Stimulated activated CD4-positive, alpha-beta T cell treated with anti-CD3 and anti-CD28 coated beads, TNF-alpha, amount 100 ng/mL, for 1 hour (primary cell): ENCODE results near the gene KIAA0513.

Experiments used
- DNase-seq, 3 donors: peaks; one replicate each; pipeline ENCODE4 v3.0.0-alpha.2; 2020; ENCODE audit warnings: low read depth in 3 of 3, low spot score in 1 of 3

The KIAA0513 gene

DNA sequence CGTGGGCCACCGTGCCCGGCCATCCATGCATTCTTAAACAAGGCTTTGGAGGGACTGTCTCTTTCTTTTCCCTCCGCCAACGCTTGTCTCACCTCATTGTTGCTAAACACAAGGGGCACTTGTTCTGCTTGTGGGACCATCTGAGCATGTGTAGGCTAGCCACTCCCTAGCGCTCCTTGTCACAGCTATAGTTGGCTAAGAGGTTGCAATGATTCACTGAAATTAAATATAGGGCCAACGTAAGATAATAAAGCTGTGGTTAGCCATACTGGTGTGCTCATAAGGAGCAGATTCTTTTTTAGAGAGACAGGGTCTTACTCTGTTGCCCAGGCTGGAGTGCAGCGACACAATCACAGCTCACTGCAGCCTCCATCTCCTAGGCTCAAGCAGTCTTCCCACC is 41.2 kb downstream of the KIAA0513 start:
- DNase-seq = no peak

- DNase-seq = no peak
These were observed 41.6 kb downstream of the KIAA0513 start for GRCh38 chr16:85069171-85069570.

DNA sequence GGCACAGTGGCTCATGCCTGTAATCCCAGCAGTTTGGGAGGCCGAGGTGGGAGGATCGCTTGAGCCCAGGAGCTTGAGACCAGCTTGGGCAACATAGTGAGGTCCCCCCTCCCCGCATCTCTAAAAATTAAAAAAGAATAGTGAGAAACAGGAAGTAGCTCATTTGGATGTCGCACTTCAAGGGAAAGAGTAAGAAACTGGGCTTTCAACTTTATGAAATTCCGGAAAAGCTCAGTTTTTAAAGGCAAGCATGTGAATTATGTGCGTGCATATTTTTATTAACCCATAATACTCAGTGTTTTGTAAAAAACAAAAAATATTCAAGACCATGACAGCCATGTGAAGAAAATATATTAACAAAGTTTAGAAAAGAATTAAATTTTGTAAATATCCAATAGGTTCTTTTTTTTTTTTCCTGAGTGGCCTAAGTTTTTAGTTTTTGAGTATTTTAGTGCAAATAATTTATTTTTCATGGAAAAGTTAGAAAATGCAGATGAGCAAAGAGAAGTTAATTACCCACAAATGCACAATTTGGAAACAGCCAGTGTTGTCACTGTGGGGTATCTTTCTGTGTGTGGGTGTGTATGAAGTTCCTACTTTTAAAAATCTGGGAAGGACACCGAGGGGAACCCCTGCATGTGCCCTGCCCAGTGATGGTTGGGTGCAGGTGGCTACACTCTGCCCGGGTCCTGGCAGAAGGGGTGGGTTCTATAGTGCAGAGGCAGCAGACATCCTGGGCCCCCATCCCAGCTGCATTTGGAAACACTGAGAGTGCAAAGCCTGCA is 44.7 kb downstream of the KIAA0513 start:
- no peak for DNase-seq

DNA sequence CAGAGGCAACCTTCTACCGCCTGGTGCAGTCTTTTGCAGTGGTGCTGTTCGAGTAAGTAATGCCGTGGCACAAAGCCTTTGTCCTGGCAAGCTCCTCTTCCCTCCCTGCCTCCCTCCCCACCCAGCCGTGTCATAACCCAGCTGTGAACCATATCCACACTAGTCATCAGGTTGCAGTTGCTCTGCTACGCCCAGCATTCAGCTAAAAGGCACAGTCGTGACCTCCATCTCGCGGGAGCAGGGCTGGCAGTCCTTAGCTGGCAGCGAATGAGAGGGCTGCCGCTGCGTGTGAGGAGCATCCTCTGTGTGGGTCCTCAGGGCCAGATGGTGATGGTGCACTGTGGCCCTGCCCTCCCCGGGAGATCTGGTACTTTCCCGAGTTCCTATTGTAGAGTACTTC is 45.4 kb downstream of the KIAA0513 start:
- DNase-seq = no peak

DNA sequence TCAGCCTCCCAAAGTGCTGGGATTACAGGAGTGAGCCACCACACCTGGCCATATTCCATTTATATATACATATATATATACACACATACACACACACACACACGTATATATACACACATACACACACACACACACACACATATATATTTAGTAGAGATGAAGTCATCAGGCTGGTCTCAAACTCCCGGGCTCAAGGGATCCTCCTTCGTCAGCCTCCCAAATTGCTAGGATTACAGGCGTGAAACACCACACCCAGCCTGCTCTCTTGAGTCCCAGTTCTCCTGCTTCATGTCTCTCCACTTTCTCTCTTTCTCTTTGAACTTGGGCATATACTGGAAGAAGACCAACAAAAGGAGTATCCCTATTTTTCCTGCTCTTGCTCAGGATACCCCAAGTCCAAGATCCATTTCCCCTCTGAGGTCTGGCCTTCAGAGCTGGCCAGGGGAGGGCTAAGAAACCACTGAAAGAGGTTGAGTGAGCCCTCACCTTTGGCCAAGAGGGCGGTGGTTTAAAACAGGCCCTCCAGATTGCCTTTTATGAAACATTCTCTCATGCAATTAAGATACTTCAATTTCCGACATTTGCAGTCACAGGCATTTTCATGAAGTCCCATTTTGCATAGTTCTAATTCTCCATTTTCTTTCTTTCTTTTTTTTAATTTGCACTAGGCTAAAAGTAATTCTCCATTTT is 46.8 kb downstream of the KIAA0513 start:
- no peak for DNase-seq

GRCh38 chr16:85075236-85075924 is 47.8 kb downstream of the KIAA0513 start:
- no peak for DNase-seq

DNA sequence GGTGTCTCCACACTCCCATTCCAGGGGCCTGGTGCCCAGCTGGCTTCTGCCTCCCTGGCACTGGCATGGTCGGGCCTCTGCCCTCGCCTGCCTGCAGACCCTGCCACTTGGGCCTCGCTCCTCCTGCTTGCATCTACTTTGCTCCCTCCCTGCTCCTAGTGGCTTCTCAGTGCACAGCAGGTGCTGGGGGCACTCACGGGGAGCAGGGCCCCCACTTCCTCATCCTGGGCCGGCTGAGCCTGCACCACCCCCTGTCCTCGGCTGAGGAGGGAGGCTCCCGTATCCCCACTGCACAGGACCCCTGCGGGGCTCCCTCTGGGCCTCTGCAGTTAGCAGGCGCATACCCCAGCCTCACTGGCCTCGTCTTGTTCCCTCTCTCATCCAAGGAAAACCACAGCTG is 49.4 kb downstream of the KIAA0513 start:
- no peak for DNase-seq

DNA sequence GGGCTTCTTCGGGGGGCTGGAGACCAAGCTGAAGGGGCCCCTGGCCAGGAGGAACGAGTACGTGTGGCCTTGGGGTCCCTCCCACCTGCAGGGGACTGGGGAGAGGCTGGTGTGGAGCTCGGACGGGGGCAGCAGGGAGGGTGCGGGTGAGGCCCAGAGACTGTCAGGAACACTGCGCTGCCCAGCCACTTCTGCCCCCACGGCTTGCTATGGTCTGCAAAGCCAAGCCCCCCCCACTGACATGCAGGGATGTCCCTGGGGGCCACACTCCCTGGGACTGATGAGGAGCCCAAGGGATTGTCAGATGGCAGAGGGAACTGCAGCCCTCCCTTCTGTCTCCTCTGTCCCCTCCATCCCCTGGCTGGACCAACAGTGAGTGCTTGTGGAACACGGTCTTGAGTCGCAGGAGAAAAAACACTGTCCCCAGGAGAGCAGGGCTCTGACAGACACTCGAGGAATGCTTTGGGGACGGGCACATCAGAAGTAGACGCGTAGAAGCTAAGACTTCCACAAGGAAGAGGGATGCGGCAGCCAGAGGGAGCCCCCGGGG is 50.1 kb downstream of the KIAA0513 start:
- DNase-seq = no peak

- DNase-seq = no peak
These were observed 50.6 kb downstream of the KIAA0513 start for GRCh38 chr16:85078226-85078625.

GRCh38 chr16:85078952-85079351 is 51.4 kb downstream of the KIAA0513 start:
- no peak for DNase-seq

DNA sequence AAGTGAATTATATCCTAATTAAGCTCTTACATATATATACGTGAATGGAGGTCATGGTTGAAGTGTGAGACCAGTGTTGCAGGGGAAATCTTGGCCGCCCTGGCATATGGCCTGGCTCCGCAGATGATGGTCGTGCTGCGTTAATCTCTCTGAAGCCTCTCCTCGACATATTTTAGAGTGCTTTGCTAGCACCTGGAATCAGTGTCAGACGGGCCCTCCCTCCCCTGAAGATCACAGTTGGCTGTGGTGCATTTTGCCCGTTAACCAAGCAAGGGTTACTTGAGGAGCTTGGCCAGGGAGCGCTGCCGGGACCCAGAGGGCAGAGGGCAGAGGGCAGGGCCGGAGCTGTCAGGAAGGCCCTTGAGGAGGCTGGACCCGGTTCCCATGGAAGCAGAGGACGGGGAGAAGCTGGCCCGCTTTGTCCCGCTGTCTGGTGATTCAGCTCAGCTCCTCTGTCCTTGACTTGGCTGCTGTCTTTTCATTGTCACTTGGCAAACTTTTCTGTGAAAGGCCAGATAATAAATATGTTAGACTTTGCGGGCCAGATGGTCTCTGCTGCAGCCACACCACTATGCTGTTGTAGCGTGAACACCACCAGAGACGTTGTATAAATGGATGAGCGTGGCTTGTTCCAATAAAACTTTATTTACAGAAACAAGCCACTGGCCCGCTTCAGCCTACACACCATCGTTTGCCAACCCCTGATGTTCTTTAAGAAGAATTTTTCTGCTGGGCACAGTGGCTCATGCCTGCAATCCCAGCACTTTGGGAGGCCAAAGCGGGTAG is 52.4 kb downstream of the KIAA0513 start:
- no peak for DNase-seq

GRCh38 chr16:85081038-85081437 is 53.4 kb downstream of the KIAA0513 start:
- no peak for DNase-seq

DNA sequence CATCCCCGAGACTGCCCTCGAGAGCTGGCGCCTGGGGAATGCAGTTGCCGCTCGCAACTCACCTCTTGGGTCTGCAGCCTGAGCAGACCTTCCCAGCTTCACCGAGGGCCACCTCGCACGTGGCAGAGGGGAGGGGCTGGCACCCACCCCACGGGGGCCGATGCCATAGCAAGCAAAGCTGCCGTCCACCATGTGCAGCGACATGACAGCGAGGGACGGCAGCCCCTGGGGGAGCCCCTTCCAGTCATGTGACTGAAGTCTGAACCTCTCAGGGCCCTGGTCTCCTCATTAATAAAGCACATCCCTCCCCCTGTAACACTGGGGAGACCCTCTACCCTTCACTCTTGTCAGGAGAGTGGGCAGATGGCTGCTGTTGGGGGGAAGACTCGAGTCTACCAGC is 54.2 kb downstream of the KIAA0513 start:
- DNase-seq = no peak

- DNase-seq = no peak
These were observed 54.8 kb downstream of the KIAA0513 start for GRCh38 chr16:85082173-85083050.

DNA sequence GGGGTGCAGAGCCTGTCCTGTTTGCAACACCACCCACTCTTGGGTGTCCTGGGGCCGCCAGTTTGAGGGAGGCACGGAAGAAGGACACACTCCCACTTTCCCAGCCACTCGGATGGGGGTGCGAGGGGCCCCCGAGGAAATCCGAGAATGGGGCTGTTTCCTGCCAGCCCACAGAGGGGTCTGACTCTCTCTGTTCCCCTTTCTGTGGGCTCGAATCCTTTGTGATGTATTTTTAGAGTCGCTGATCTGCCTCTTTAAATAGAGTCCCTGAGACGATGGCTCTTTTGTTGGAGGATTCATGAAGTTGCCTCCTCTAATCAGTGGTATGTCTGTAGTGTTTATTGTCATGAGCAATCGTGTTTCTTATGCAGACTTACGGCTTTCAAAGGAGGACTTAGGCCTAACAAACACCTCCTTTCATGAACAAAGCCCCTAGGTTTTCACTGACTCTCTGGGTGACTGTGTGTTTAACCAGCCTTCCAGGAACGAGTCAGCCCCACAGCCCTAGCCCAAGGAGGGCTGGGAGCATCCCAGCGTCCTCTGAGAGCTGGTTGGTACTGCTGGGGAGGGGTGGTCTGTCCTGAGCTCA is 55.5 kb downstream of the KIAA0513 start:
- no peak for DNase-seq

GRCh38 chr16:85084841-85085510 is 57.4 kb downstream of the KIAA0513 start:
- no peak for DNase-seq

DNA sequence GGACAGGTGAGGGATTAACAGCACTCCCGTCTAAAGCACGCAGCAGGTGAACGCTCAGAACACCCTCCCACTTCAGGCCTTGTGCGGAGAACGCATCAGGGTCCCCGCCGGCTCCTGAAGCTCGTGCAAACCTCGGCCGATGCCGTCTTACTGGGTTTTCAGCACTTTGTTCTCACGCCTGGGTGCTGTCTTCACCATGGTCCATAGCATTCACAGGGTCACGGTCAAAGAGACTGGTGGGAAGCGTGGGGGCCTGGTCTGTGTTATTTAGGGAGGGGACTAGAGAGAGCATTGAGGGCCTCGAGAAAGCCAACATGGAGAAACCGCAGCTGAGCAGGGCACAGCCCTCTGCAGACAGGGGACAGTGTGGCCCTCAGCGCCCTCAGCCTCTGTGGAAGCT is 58.1 kb downstream of the KIAA0513 start:
- no peak for DNase-seq

DNA sequence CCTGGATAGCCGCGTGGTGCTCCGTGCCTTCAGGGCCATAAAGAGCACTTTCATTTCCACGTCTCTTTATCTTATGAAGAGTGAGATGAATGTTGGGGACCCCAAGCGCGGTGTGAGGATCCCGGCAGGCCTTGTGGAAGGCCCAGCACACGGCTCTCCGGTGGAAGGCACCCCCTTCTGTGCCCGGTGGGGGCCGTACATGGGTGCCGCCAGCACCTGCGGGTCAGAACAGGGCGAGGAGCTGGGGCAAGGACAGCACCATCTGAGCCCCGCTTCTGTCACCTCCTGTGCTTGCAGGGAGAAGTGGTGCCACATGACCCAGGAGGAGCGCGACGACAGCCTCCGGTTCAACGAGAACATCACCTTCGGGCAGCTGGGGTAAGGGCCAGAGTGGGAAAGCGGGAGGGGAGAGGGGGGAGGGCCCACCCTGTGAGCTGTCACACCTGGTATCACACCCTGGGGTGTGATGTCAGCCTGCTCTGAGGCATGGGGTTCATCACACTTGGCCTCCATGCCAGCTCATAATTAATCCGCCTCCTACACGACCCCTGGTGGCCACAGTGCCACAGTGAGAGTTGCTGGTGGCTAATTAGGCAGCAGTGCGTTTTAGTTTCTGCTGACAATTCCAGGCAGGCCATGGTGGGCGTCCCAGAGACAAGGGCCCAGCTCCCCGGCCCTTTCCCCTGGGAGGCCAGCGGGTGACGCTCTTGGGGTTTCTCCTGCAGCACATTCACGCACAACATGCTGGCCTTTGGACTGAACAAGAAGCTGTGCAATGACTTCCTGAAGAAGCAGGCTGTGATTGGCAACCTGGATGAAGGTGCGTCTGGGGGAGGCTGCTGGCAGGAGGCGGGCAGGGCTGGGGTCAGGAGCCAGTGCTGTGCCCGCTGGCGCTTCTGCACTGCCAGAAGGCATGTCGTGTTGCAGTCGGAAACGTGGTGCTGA is 59.0 kb downstream of the KIAA0513 start:
- DNase-seq = peak; percentile 50 to 65 (median 62)
